K562 (cell line): ENCODE data around the gene CBX4. TPM values are rescaled to one million over a fixed set of nuclear protein-coding genes. Genes with fewer than 3 reads are reported as not detected.

Source experiments
- FOSL1 ChIP-seq: fragments of 200-800 bp; sonication (Bioruptor generic); conservative IDR thresholded peaks from 2 replicates; pipeline ENCODE4 v1.6.1; 2016; ENCODE audit warnings: missing genetic modification characterization, missing compliant biosample characterization
- JUND ChIP-seq, 2 experiments: IDR thresholded peaks; 2 replicates in 1 of 2; 3 replicates in 1 of 2; pipeline ENCODE4 v1.6.1; 2011; ENCODE audit warnings: borderline replicate concordance in 2 of 2, low read depth in 2 of 2, low read length in 2 of 2, improper control_type of control experiment in 1 of 2, missing biosample characterization in 1 of 2, missing genetic modification characterization in 1 of 2, missing genetic modification reagents in 1 of 2
- PYGO2 ChIP-seq: fragments of 450-650 bp; IDR thresholded peaks from 2 replicates; pipeline ENCODE4 v1.6.1; 2016; ENCODE audit warnings: mild to moderate bottlenecking, missing genetic modification characterization, moderate library complexity, missing compliant biosample characterization
- RBM25 ChIP-seq: fragments of 200-400 bp; formaldehyde crosslinking; IDR thresholded peaks from 2 replicates; pipeline ENCODE4 v1.6.1; 2018; ENCODE audit warnings: low read length, low read depth, moderate library complexity; ENCODE audit not compliant: severe bottlenecking
- STAG1 ChIP-seq: sonication (generic); formaldehyde crosslinking; IDR thresholded peaks from 2 replicates; pipeline ENCODE4 v1.5.0; 2020; ENCODE audit warnings: missing genetic modification reagents, borderline replicate concordance
- TSC22D4 ChIP-seq: fragments of 450-650 bp; IDR thresholded peaks from 2 replicates; pipeline ENCODE4 v1.6.1; 2016; ENCODE audit warnings: missing genetic modification characterization, missing biosample characterization, control low read depth
- YBX1 ChIP-seq: fragments of 450-650 bp; IDR thresholded peaks from 2 replicates; pipeline ENCODE4 v1.7.1; 2016; ENCODE audit warnings: mild to moderate bottlenecking
- ZBTB43 ChIP-seq: sonication (generic); formaldehyde crosslinking; IDR thresholded peaks from 2 replicates; pipeline ENCODE4 v1.8.0; 2023; ENCODE audit warnings: mild to moderate bottlenecking, missing genetic modification reagents
- polyA plus RNA-seq, 8 experiments: library from polyadenylated mRNA; depleted of rRNA in 4 of 8; stranded (reverse) in 5 of 8; unstranded in 3 of 8; fragments of >200 nt; fragmentation: Nextera tagmentation in 2 of 8; fragmentation: Illumina TruSeq in 1 of 8; extraction: Ambion mirVana in 2 of 8; extraction: Trizol in 1 of 8; gene quantifications; 2 replicates each; pipeline versions ENCODE4 v1.2.1 to v1.2.3, GENCODE V29; 2011 to 2014; ENCODE audit warnings: inconsistent platforms in 1 of 8, missing spikeins in 1 of 8
- total RNA-seq, 7 experiments: library from RNA; depleted of rRNA in 6 of 7; stranded (reverse); fragments of >200 nt in 6 of 7; fragmentation: Illumina TruSeq in 2 of 7; extraction: Trizol in 2 of 7; gene quantifications; 2 replicates each; pipeline versions ENCODE4 v1.2.1 to v1.2.3, GENCODE V29; 2011 to 2021; ENCODE audit warnings: low replicate concordance in 1 of 7

The CBX4 gene
- total and polyA plus RNA-seq, 9 of the 15 experiments (the other 6 are each of a cell fraction or from before 2014, with no cell fraction given): 0.98 to 50.5 (median 10.0) TPM

GRCh38 chr17:79850571-79851460 lies 11.6 kb upstream of the CBX4 start (continued):
- TF ChIP-seq STAG1 (CRISPR knock-in tag) (0 out of 2 replicates have a peak, but pooled peaks have one; percentile 7), YBX1 (no peak), ZBTB43 (CRISPR knock-in tag) (no peak), TSC22D4 (tag) (no peak), RBM25 (peak; percentile 27), FOSL1 (tag) (peak; percentile 82), PYGO2 (tag) (no peak), JUND (IDR thresholded peaks at IDR 0.05; ENCODE audit: borderline replicate concordance, low read depth, low read length) (peak; percentile 46; the same call in 1 of the 2 replicates), JUND (tag; IDR thresholded peaks at IDR 0.05; ENCODE audit: borderline replicate concordance, low read depth, low read length) (no peak; the same call in 2 of the 3 replicates)
